Type B pancreatic cell (in vitro differentiated cells): Measurements from ENCODE around the gene PPARA. TPM values are rescaled to one million over a fixed set of nuclear protein-coding genes. Genes with fewer than 3 reads are reported as not detected.

Source experiments
- DNase-seq: peaks from one replicate; pipeline ENCODE4 v3.0.0; 2021; ENCODE audit warnings: mixed read lengths; ENCODE audit not compliant: unreplicated experiment; ENCODE audit errors: extremely low spot score
- H3K27ac Mint-ChIP-seq: 2 replicates; pipeline ENCODE4 v1.8.0; 2021; ENCODE audit warnings: mild to moderate bottlenecking, mixed read lengths
- H3K27me3 Mint-ChIP-seq: 2 replicates; pipeline ENCODE4 v1.8.0; 2021; ENCODE audit warnings: mixed read lengths
- H3K36me3 Mint-ChIP-seq: 2 replicates; pipeline ENCODE4 v1.8.0; 2021; ENCODE audit warnings: mixed read lengths
- H3K4me1 Mint-ChIP-seq: one replicate; pipeline ENCODE4 v1.8.0; 2021; ENCODE audit warnings: mixed read lengths; ENCODE audit not compliant: unreplicated experiment
- H3K4me3 Mint-ChIP-seq: 2 replicates; pipeline ENCODE4 v1.8.0; 2021; ENCODE audit warnings: mild to moderate bottlenecking, mixed read lengths
- H3K9me3 Mint-ChIP-seq: 2 replicates; pipeline ENCODE4 v1.8.0; 2021; ENCODE audit warnings: mixed read lengths
- total RNA-seq: library from RNA; stranded (reverse); gene quantifications from 2 replicates; pipeline ENCODE4 v1.2.1, GENCODE V29; 2021; ENCODE audit warnings: low replicate concordance
- TF ChIP-seq, protein P1 (sequence below): fragments of 200-600 bp; sonication (generic); conservative IDR thresholded peaks from 2 replicates; pipeline ENCODE4 v1.5.0; 2021; ENCODE audit warnings: antibody characterized with exemption, mild to moderate bottlenecking

The PPARA gene
- total RNA-seq, 1 donor from 2014 or later: 22.7 TPM

DNA sequence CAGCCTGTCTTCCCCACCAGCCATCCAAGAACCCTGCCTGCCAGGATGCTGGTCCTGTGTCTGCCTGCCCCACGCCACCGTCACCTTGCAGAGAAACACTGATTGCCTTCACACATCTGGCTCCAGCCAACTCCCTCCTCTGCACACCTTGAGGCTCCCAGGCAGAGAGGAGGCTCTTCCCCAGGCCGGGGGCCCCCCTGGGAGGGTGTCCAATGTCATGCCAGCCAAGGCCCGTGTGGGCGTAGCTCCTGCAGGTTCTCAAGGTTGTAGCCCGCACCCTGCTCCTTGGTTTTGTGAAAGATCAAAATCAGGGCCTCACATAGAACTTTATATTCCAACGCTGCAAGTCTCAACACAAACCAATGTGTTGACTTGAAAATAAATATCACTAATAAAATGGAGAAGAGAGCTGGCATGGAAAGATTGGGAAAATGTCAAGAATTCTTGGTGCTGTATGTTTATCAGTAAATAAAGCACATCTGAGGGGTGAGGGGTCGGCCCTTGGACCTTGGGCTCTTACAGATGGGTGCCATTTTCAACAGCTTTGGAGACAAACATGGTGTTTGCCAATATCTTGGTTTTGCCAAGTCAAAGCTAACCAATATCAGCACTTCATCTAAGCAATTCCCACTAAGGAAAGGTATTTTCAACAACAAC lies 6.7 kb upstream of the PPARA start:
- no peak overlapping the region for H3K4me3 Mint-ChIP-seq
- H3K27ac Mint-ChIP-seq: no peak overlapping the region
- H3K36me3 Mint-ChIP-seq: no peaks in the 10 kb centered on the region
- TF ChIP-seq, protein P1, sequence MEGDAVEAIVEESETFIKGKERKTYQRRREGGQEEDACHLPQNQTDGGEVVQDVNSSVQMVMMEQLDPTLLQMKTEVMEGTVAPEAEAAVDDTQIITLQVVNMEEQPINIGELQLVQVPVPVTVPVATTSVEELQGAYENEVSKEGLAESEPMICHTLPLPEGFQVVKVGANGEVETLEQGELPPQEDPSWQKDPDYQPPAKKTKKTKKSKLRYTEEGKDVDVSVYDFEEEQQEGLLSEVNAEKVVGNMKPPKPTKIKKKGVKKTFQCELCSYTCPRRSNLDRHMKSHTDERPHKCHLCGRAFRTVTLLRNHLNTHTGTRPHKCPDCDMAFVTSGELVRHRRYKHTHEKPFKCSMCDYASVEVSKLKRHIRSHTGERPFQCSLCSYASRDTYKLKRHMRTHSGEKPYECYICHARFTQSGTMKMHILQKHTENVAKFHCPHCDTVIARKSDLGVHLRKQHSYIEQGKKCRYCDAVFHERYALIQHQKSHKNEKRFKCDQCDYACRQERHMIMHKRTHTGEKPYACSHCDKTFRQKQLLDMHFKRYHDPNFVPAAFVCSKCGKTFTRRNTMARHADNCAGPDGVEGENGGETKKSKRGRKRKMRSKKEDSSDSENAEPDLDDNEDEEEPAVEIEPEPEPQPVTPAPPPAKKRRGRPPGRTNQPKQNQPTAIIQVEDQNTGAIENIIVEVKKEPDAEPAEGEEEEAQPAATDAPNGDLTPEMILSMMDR: no peak
- no peak for DNase-seq
- H3K27me3 Mint-ChIP-seq: peaks cover 29% of the 10 kb centered on the region
- H3K4me1 Mint-ChIP-seq: no peaks in the 10 kb centered on the region
- H3K9me3 Mint-ChIP-seq: no peaks in the 10 kb centered on the region

DNA sequence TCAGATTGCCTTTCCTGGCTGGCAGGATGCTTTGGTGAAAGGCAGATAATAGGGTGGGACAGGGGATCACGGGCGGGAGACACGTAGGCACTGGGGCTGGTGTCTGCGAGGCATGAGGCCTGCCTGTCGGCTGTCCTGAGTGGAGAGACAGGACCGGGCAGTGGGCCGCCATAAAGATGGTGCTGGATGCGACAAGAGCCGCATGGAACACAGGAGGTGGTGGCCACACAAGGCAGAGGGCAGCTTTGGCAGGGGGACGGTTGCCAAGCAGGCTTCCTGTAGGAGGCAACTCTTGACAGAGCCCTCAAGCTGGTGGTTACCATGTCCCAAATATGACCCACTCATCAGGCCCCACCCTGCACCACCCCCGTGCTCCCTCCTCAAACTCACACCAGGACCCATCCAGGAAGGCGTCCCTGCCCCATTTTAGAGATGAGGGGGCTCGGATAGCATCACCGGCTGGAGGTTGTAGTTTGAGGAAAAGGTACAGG lies 4.9 kb upstream of the PPARA start:
- Mint-ChIP-seq H3K9me3 (no peaks in the 10 kb centered on the region), H3K27ac (no peak overlapping the region)

DNA sequence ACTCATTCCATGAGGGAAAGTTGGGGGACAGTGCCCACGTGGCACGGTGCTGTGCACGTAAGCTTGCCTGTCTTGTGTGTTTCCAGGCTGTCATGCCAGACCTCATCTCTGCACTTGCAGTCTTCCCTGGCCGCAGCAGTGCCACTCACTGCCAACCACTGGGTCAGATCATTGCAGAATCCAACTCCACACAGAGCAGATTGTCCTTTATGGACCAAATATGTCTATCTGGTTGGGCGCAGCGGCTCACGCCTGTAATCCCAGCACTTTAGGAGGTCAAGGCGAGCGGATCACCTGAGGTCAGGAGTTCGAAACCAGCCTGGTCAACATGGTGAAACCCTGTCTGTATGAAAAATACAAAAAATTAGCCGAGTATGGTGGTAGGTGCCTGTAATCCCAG lies 4.4 kb upstream of the PPARA start:
- TF ChIP-seq, protein P1: no peak
- H3K4me3 Mint-ChIP-seq: no peak overlapping the region
- no peaks in the 10 kb centered on the region for H3K9me3 Mint-ChIP-seq
- no peak overlapping the region for H3K27ac Mint-ChIP-seq
- no peaks in the 10 kb centered on the region for H3K4me1 Mint-ChIP-seq
- peaks cover 38% of the 10 kb centered on the region for H3K27me3 Mint-ChIP-seq
- H3K36me3 Mint-ChIP-seq: no peaks in the 10 kb centered on the region
- DNase-seq: no peak

More for the DNA sequence above, 4.9 kb upstream of the PPARA start:
- TF ChIP-seq, protein P1: no peak
- Mint-ChIP-seq H3K27me3 (peaks cover 38% of the 10 kb centered on the region), H3K4me1 (no peaks in the 10 kb centered on the region), H3K36me3 (no peaks in the 10 kb centered on the region), H3K4me3 (no peak overlapping the region)
- DNase-seq: no peak

DNA sequence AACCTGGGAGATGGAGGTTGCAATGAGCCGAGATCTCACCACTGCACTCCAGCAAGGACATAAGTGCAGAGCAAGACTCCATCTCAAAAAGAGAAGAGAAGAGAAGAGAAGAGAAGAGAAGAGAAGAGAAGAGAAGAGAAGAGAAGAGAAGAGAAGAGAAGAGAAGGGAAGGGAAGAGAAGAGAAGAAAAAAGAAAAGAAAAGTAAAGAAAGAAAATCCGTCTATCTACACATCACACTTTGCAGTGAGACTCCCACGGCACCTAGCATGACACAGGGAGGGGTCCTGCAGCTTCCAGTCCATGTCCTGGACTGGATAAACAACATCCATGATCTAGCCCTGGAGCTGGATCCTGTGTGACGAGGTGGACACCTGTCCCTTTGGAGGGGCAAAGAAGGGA lies 4.0 kb upstream of the PPARA start:
- H3K4me3 Mint-ChIP-seq: no peak overlapping the region
- no peaks in the 10 kb centered on the region for H3K4me1 Mint-ChIP-seq
- no peaks in the 10 kb centered on the region for H3K36me3 Mint-ChIP-seq
- peaks cover 38% of the 10 kb centered on the region for H3K27me3 Mint-ChIP-seq
- H3K27ac Mint-ChIP-seq: no peak overlapping the region
- no peaks in the 10 kb centered on the region for H3K9me3 Mint-ChIP-seq
- DNase-seq: no peak
- TF ChIP-seq, protein P1: no peak

DNA sequence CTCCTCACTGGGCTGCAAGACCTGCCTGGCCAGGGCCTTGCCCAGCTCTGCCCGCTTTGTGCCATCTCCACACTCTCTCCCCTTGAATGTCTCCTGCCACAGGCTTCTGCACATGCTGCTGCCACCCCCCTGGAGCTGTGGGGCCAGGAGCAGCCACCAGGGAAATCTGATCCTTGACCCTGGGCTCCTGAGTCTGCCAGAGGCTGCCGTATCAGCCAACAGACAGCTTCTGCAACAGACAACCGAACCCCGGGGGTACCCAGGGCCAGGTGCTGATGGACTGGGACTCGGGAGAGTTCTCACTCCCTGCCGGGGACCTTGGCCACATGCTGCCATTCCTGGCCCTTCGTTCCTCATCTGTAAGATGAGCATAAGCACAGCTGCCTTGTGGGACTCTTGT lies 3.3 kb upstream of the PPARA start:
- Mint-ChIP-seq H3K9me3 (no peaks in the 10 kb centered on the region), H3K4me3 (no peak overlapping the region), H3K4me1 (peaks cover 3% of the 10 kb centered on the region), H3K27me3 (peaks cover 41% of the 10 kb centered on the region), H3K27ac (no peak overlapping the region), H3K36me3 (no peaks in the 10 kb centered on the region)
- DNase-seq: no peak
- TF ChIP-seq, protein P1: no peak
